H1 (cell line): ENCODE data around the gene BPGM. TPM values are rescaled to one million over a fixed set of nuclear protein-coding genes. Genes with fewer than 3 reads are reported as not detected.

Experiments
- CTCF ChIA-PET: fragments of 300-600 bp; sonication (Branson Sonifier 250); formaldehyde crosslinking; loops from one replicate; lab custom pipeline; 2021; ENCODE audit not compliant: partially characterized antibody; lab: Charles Lee
- POLR2A ChIA-PET: fragments of 300-600 bp; sonication (Branson Sonifier 250); formaldehyde crosslinking; loops from one replicate; lab custom pipeline; 2021; ENCODE audit warnings: inconsistent platforms; ENCODE audit not compliant: partially characterized antibody; lab: Charles Lee
- DNase-seq, 2 experiments: peaks; one replicate each; pipeline versions ENCODE4 v3.0.0 to v3.0.0-alpha.2; 2010 to 2022; ENCODE audit warnings: low spot score in 2 of 2, low read depth in 1 of 2, mixed read lengths in 1 of 2
- FAIRE-seq: peaks from 2 replicates; lab custom pipeline; 2011; peaks lifted over from hg19 to GRCh38; lab: Jason Lieb, UNC
- H2AFZ ChIP-seq: 2 replicates; pipeline ENCODE4 v1.8.1; 2012; ENCODE audit warnings: low read length, inconsistent platforms
- H2AK5ac ChIP-seq: 2 replicates; pipeline ENCODE4 v1.6.1; 2013; ENCODE audit warnings: low read depth, low read length
- H2BK120ac ChIP-seq: replicated peaks from 2 replicates; pipeline ENCODE3; 2013; ENCODE audit warnings: low read depth, low read length, inconsistent platforms
- H2BK12ac ChIP-seq: 2 replicates; pipeline ENCODE4 v1.6.1; 2013; ENCODE audit warnings: low read depth, low read length
- H2BK15ac ChIP-seq: 2 replicates; pipeline ENCODE4 v1.6.1; 2013; ENCODE audit warnings: low read length
- H2BK20ac ChIP-seq: 2 replicates; pipeline ENCODE4 v1.6.1; 2013; ENCODE audit warnings: low read length
- H2BK5ac ChIP-seq: 2 replicates; pipeline ENCODE4 v1.6.1; 2013; ENCODE audit warnings: low read depth, low read length
- H3K14ac ChIP-seq: 2 replicates; pipeline ENCODE4 v1.6.1; 2013; ENCODE audit warnings: inconsistent platforms; ENCODE audit not compliant: insufficient read length
- H3K18ac ChIP-seq: 2 replicates; pipeline ENCODE4 v1.6.1; 2013; ENCODE audit warnings: low read length; ENCODE audit errors: extremely low read depth
- H3K23ac ChIP-seq: 2 replicates; pipeline ENCODE4 v1.6.1; 2013; ENCODE audit warnings: inconsistent platforms; ENCODE audit not compliant: insufficient read length
- H3K23me2 ChIP-seq: 2 replicates; pipeline ENCODE4 v1.6.1; 2013; ENCODE audit warnings: low read depth, low read length
- H3K27ac ChIP-seq: 2 replicates; pipeline ENCODE4 v1.6.1; 2011; ENCODE audit warnings: low read depth, low read length, inconsistent platforms
- H3K27me3 ChIP-seq, 4 experiments: replicated peaks in 1 of 4; 1 replicate in 1 of 4; 2 replicates in 3 of 4; pipeline versions ENCODE4 v1.6.1 to v1.8.1; 2011 to 2013; ENCODE audit warnings: low read length in 3 of 4, mild to moderate bottlenecking in 3 of 4, inconsistent platforms in 2 of 4, mixed read lengths in 2 of 4, moderate library complexity in 1 of 4; ENCODE audit not compliant: control insufficient read depth in 3 of 4, insufficient read depth in 3 of 4; ENCODE audit errors: extremely low read depth in 1 of 4
- H3K36me3 ChIP-seq, 4 experiments: 2 replicates each; pipeline versions ENCODE4 v1.6.1 to v1.8.1; 2011 to 2013; ENCODE audit warnings: mild to moderate bottlenecking in 4 of 4, low read length in 3 of 4, moderate library complexity in 2 of 4, control low read depth in 1 of 4, inconsistent platforms in 1 of 4; ENCODE audit not compliant: insufficient read depth in 4 of 4, control insufficient read depth in 2 of 4
- H3K4ac ChIP-seq: replicated peaks from 2 replicates; pipeline ENCODE3; 2013; ENCODE audit warnings: low read length, low read depth, mixed read lengths, inconsistent platforms; ENCODE audit not compliant: insufficient read length
- H3K4me1 ChIP-seq, 4 experiments: replicated peaks in 1 of 4; 1 replicate in 1 of 4; 2 replicates in 3 of 4; pipeline versions ENCODE4 v1.6.1 to v1.8.1; 2011 to 2013; ENCODE audit warnings: low read length in 3 of 4, inconsistent platforms in 2 of 4, mixed read lengths in 1 of 4; ENCODE audit not compliant: insufficient read depth in 4 of 4, control insufficient read depth in 3 of 4
- H3K4me2 ChIP-seq, 2 experiments: 2 replicates each; pipeline versions ENCODE4 v1.6.1 to v1.8.1; 2011 to 2013; ENCODE audit warnings: low read depth in 2 of 2, low read length in 2 of 2, control low read depth in 1 of 2, inconsistent platforms in 1 of 2, mild to moderate bottlenecking in 1 of 2; ENCODE audit not compliant: insufficient read depth in 1 of 2
- H3K4me3 ChIP-seq, 4 experiments: fragments of 200-600, 300-600 bp in 1 of 4; sonication (generic), shearing (Covaris generic), sonication (Bioruptor Twin) in 1 of 4; 2 replicates each; pipeline versions ENCODE4 v1.5.1 to v1.8.1; 2011 to 2016; ENCODE audit warnings: low read length in 4 of 4, low read depth in 3 of 4, control low read depth in 2 of 4, inconsistent platforms in 2 of 4, mild to moderate bottlenecking in 2 of 4, mixed read lengths in 1 of 4, moderate library complexity in 1 of 4; ENCODE audit not compliant: insufficient read depth in 2 of 4; ENCODE audit errors: extremely low read depth in 1 of 4
- H3K56ac ChIP-seq: replicated peaks from 2 replicates; pipeline ENCODE3; 2013; ENCODE audit warnings: low read depth, mild to moderate bottlenecking, mixed read lengths, low read length, inconsistent platforms; ENCODE audit not compliant: insufficient read length
- H3K79me1 ChIP-seq: 2 replicates; pipeline ENCODE4 v1.6.1; 2013; ENCODE audit warnings: low read depth, low read length, control low read depth
- H3K79me2 ChIP-seq, 2 experiments: 2 replicates each; pipeline versions ENCODE4 v1.6.1 to v1.8.1; 2012 to 2013; ENCODE audit warnings: low read length in 2 of 2, mild to moderate bottlenecking in 2 of 2, inconsistent platforms in 1 of 2; ENCODE audit not compliant: insufficient read depth in 2 of 2, control insufficient read depth in 1 of 2
- H3K9ac ChIP-seq, 4 experiments: replicated peaks in 1 of 4; 1 replicate in 1 of 4; 2 replicates in 3 of 4; pipeline versions ENCODE4 v1.6.1 to v1.8.1; 2011 to 2013; ENCODE audit warnings: low read depth in 3 of 4, low read length in 3 of 4, control low read depth in 2 of 4, mild to moderate bottlenecking in 2 of 4, moderate library complexity in 2 of 4, inconsistent platforms in 1 of 4; ENCODE audit errors: extremely low read depth in 1 of 4
- H3K9me3 ChIP-seq, 2 experiments: 2 replicates each; pipeline versions ENCODE4 v1.6.1 to v1.8.1; 2012 to 2013; ENCODE audit warnings: mild to moderate bottlenecking in 2 of 2, moderate library complexity in 2 of 2, control low read depth in 1 of 2, inconsistent platforms in 1 of 2, low read depth in 1 of 2, low read length in 1 of 2, mixed read lengths in 1 of 2; ENCODE audit not compliant: insufficient read depth in 2 of 2
- H4K20me1 ChIP-seq, 2 experiments: replicated peaks in 1 of 2; 2 replicates each; pipeline versions ENCODE3 to v1.8.1; 2011 to 2013; ENCODE audit warnings: inconsistent platforms in 2 of 2, low read length in 2 of 2, mild to moderate bottlenecking in 1 of 2; ENCODE audit not compliant: insufficient read depth in 2 of 2, control insufficient read depth in 1 of 2
- H4K5ac ChIP-seq: 2 replicates; pipeline ENCODE4 v1.6.1; 2013; ENCODE audit warnings: low read length, low read depth, mixed read lengths, inconsistent platforms; ENCODE audit not compliant: insufficient read length
- H4K8ac ChIP-seq: 2 replicates; pipeline ENCODE4 v1.8.0; 2013; ENCODE audit warnings: mild to moderate bottlenecking, moderate library complexity, low read length, inconsistent platforms; ENCODE audit not compliant: insufficient read depth; ENCODE audit errors: extremely low read depth
- H4K91ac ChIP-seq: replicated peaks from 2 replicates; pipeline ENCODE3; 2013; ENCODE audit warnings: low read length, mixed read lengths, inconsistent platforms; ENCODE audit not compliant: insufficient read length
- ASH2L ChIP-seq: fragments of 200-600, 300-600 bp; sonication (generic); IDR thresholded peaks from one replicate; pipeline ENCODE4 v1.7.1; 2017; ENCODE audit warnings: low read length
- CTBP2 ChIP-seq: IDR thresholded peaks from 2 replicates; pipeline ENCODE4 v1.7.0; 2011; ENCODE audit warnings: borderline replicate concordance, mild to moderate bottlenecking, moderate library complexity, mixed read lengths, low read length; ENCODE audit not compliant: insufficient read depth, insufficient read length
- EP300 ChIP-seq, 2 experiments: IDR thresholded peaks; 1 replicate in 1 of 2; 2 replicates in 1 of 2; pipeline ENCODE4 v1.6.1; 2011 to 2012; ENCODE audit warnings: low read depth in 2 of 2, low read length in 2 of 2, mild to moderate bottlenecking in 2 of 2, borderline replicate concordance in 1 of 2, inconsistent platforms in 1 of 2, moderate library complexity in 1 of 2
- EZH2 ChIP-seq: fragments of 200-600 bp; sonication (generic); IDR thresholded peaks from 2 replicates; pipeline ENCODE4 v1.7.1; 2012; ENCODE audit warnings: low read depth, mild to moderate bottlenecking, moderate library complexity, low read length, inconsistent platforms; ENCODE audit not compliant: severe bottlenecking
- GABPA ChIP-seq: IDR thresholded peaks from 2 replicates; pipeline ENCODE4 v1.6.1; 2011; ENCODE audit warnings: mild to moderate bottlenecking, low read length, moderate library complexity, borderline replicate concordance; ENCODE audit not compliant: insufficient read depth
- MAFK ChIP-seq: IDR thresholded peaks from 2 replicates; pipeline ENCODE4 v1.6.1; 2012; ENCODE audit warnings: low read depth, mild to moderate bottlenecking, improper control_type of control experiment, low read length
- PHF8 ChIP-seq: fragments of 200-600 bp; sonication (generic); conservative IDR thresholded peaks from 2 replicates; pipeline ENCODE4 v1.7.1; 2012; ENCODE audit warnings: low read depth, mild to moderate bottlenecking, inconsistent platforms, low read length, moderate library complexity
- RNF2 ChIP-seq: fragments of 200-900, 300-1000 bp; sonication (generic); IDR thresholded peaks from 2 replicates; pipeline ENCODE4 v1.7.1; 2016; ENCODE audit warnings: borderline replicate concordance, low read depth, mild to moderate bottlenecking, antibody characterized with exemption, low read length; ENCODE audit not compliant: poor library complexity, severe bottlenecking; ENCODE audit errors: missing control alignments
- SIN3A ChIP-seq, 2 experiments: IDR thresholded peaks in 1 of 2; conservative IDR thresholded peaks in 1 of 2; 2 replicates each; pipeline ENCODE4 v1.6.1; 2011 to 2012; ENCODE audit warnings: low read length in 2 of 2, improper control_type of control experiment in 1 of 2, low read depth in 1 of 2, mild to moderate bottlenecking in 1 of 2
- SUZ12 ChIP-seq: fragments of 200-600 bp; sonication (generic); IDR thresholded peaks from 2 replicates; pipeline ENCODE4 v1.6.1; 2012; ENCODE audit warnings: mild to moderate bottlenecking, inconsistent platforms, low read length, moderate library complexity, mixed read lengths
- YY1 ChIP-seq: IDR thresholded peaks from 2 replicates; pipeline ENCODE4 v1.6.1; 2011; ENCODE audit warnings: low read depth, mild to moderate bottlenecking, low read length
- ZNF274 ChIP-seq: IDR thresholded peaks from 2 replicates; pipeline ENCODE4 v1.7.0; 2012; ENCODE audit warnings: low read length, borderline replicate concordance; ENCODE audit errors: extremely low read depth
- WGBS, 2 experiments: shearing (Covaris generic) in 1 of 2; methylation state at CpG; one replicate each; pipeline versions ENCODE4 v1.1.6 to v1.1.7; 2013 to 2015; ENCODE audit warnings: low lambda C conversion rate in 2 of 2, mixed read lengths in 2 of 2, inconsistent platforms in 1 of 2, low coverage in 1 of 2, missing lambda C conversion rate in 1 of 2; ENCODE audit not compliant: insufficient replicate concordance in 2 of 2, insufficient coverage in 1 of 2, insufficient read length in 1 of 2; ENCODE audit errors: extremely low coverage in 1 of 2, missing lambda C conversion rate in 1 of 2; 5-methylcytosine and 5-hydroxymethylcytosine counted together
- polyA plus RNA-seq, 7 experiments: library from polyadenylated mRNA; depleted of rRNA in 3 of 7; stranded (reverse) in 5 of 7; unstranded in 2 of 7; fragments of >200 nt in 5 of 7; fragments of 200-250 nt in 2 of 7; gene quantifications; 1 replicate in 5 of 7; 2 replicates in 1 of 7; 4 replicates in 1 of 7; pipeline versions ENCODE4 v1.2.1 to v1.2.3, GENCODE V29; 2011 to 2013; ENCODE audit warnings: missing spikeins in 2 of 7, mixed read lengths in 2 of 7
- total RNA-seq: library from RNA; stranded (reverse); fragmentation: NEBNext Ultra II Directional; extraction: Animal tissue kit (Norgen Biotek cat#: 25700); gene quantifications from 2 replicates; pipeline ENCODE4 v1.2.1, GENCODE V29; 2021

The BPGM gene
- total and polyA plus RNA-seq, 2 of the 8 experiments (the other 6 are each of a cell fraction or from before 2014, with no cell fraction given) = 9.7 to 15.3 TPM

GRCh38 chr7:134722786-134723322 is 76.2 kb downstream of the BPGM start:
- no peak overlapping the region for H3K4me2 ChIP-seq
- H2BK120ac ChIP-seq = no peak overlapping the region
- no peaks in the 10 kb centered on the region for H4K20me1 ChIP-seq
- peaks cover 0 to 2% (median under 1%) of the 10 kb centered on the region in 4 experiments; a peak in 1 of 7 replicates for H3K27me3 ChIP-seq
- H3K9me3 ChIP-seq = no peaks in the 10 kb centered on the region
- H3K14ac ChIP-seq = no peak overlapping the region
- POLR2A ChIA-PET = no interaction called here
- no peak overlapping the region for H4K5ac ChIP-seq
- no peak overlapping the region for H3K4ac ChIP-seq
- no peaks in the 10 kb centered on the region for H3K79me2 ChIP-seq
- no peaks in the 10 kb centered on the region for H3K4me1 ChIP-seq
- H3K27ac ChIP-seq = no peak overlapping the region
- H2BK20ac ChIP-seq = no peak overlapping the region
- H3K18ac ChIP-seq = no peak overlapping the region
- 93% methylated on average over 4 of the region's 4 CpGs; no CpG with 5 or more reads in 1 of the 2 experiments for WGBS, 2 experiments
- H3K36me3 ChIP-seq = no peaks in the 10 kb centered on the region
- DNase-seq = no peak
- no peak overlapping the region for H3K9ac ChIP-seq
- no peak overlapping the region for H3K4me3 ChIP-seq
- no peak overlapping the region for H2BK5ac ChIP-seq
- CTCF ChIA-PET = interaction anchor here (0.8 to 17.5 kb wide), 18 partner anchors 11 to 168 kb away, joined by 3 to 249 read pairs (median 4); no protein-coding TSS in a partner anchor
- no peaks in the 10 kb centered on the region for H3K79me1 ChIP-seq
- H2BK15ac ChIP-seq = no peak overlapping the region
- H3K23ac ChIP-seq = no peak overlapping the region
- H3K56ac ChIP-seq = no peak overlapping the region
- H4K8ac ChIP-seq = no peak overlapping the region
- no peak overlapping the region for H2AK5ac ChIP-seq
- no peak overlapping the region for H4K91ac ChIP-seq
- H2AFZ ChIP-seq = no peak overlapping the region
- FAIRE-seq = no peak
- no peak overlapping the region for H2BK12ac ChIP-seq
- H3K23me2 ChIP-seq = no peaks in the 10 kb centered on the region
- TF ChIP-seq CTBP2 (no peak), YY1 (no peak), RNF2 (no peak), ZNF274 (no peak), SUZ12 (no peak), GABPA (no peak), EP300 (IDR thresholded peaks at IDR 0.05; ENCODE audit: borderline replicate concordance in 1 of 2, low read depth in 2 of 2, low read length in 2 of 2) (no peak), EZH2 (no peak), SIN3A (conservative IDR thresholded peaks at IDR 0.05 in 1 of 2, IDR thresholded peaks at IDR 0.05 in 1 of 2; ENCODE audit: low read depth in 1 of 2, low read length in 2 of 2) (no peak), MAFK (no peak), ASH2L (no peak), PHF8 (no peak)
